ENCODE measurements around the gene R3HDM4.

The R3HDM4 gene

GRCh38 chr19:947090-947706 is 34.2 kb upstream of the R3HDM4 start:
- no peak for DNase-seq (ENCODE audit: low read depth)

- DNase-seq (ENCODE audit: low read depth): no peak
These were observed 32.6 kb upstream of the R3HDM4 start for GRCh38 chr19:945401-946252.

GRCh38 chr19:944663-945241 is 31.7 kb upstream of the R3HDM4 start:
- DNase-seq (ENCODE audit: low read depth): no peak

- no peak for DNase-seq (ENCODE audit: low read depth)
These were observed 31.1 kb upstream of the R3HDM4 start for GRCh38 chr19:944171-944567.

GRCh38 chr19:943551-944170 is 30.6 kb upstream of the R3HDM4 start:
- no peak for DNase-seq (ENCODE audit: low read depth)

GRCh38 chr19:942133-942645 is 29.2 kb upstream of the R3HDM4 start:
- no peak for DNase-seq (ENCODE audit: low read depth)

- no peak for DNase-seq (ENCODE audit: low read depth)
These were observed 28.5 kb upstream of the R3HDM4 start for GRCh38 chr19:941292-942132.

- no peak for DNase-seq (ENCODE audit: low read depth)
These were observed 27.7 kb upstream of the R3HDM4 start for GRCh38 chr19:940591-941291.

- no peak for DNase-seq (ENCODE audit: low read depth)
These were observed 26.9 kb upstream of the R3HDM4 start for GRCh38 chr19:939922-940321.

GRCh38 chr19:939439-939838 is 26.4 kb upstream of the R3HDM4 start:
- no peak for DNase-seq (ENCODE audit: low read depth)

- no peak for DNase-seq (ENCODE audit: low read depth)
These were observed 25.4 kb upstream of the R3HDM4 start for GRCh38 chr19:938233-938923.

GRCh38 chr19:937259-937694 is 24.3 kb upstream of the R3HDM4 start:
- no peak for DNase-seq (ENCODE audit: low read depth)

- no peak for DNase-seq (ENCODE audit: low read depth)
These were observed 23.1 kb upstream of the R3HDM4 start for GRCh38 chr19:936175-936546.

- DNase-seq (ENCODE audit: low read depth): peak; percentile 40
These were observed 22.0 kb upstream of the R3HDM4 start for GRCh38 chr19:934865-935479.

GRCh38 chr19:934197-934840 is 21.3 kb upstream of the R3HDM4 start:
- DNase-seq (ENCODE audit: low read depth): no peak

- no peak for DNase-seq (ENCODE audit: low read depth)
These were observed 20.5 kb upstream of the R3HDM4 start for GRCh38 chr19:933553-933882.

- peak; percentile 94 for DNase-seq (ENCODE audit: low read depth)
These were observed 19.9 kb upstream of the R3HDM4 start for GRCh38 chr19:932648-933552.

GRCh38 chr19:931860-932647 is 19.0 kb upstream of the R3HDM4 start:
- DNase-seq (ENCODE audit: low read depth): no peak

Data from GM04504 (cell line).